Right lobe of liver (tissue), 4 donors: ENCODE data around the gene SPRR2E.

Experiments
- CTCF ChIP-seq, 4 donors: fragments of 200-600 bp in 3 of 4; fragments of 450-650 bp in 1 of 4; IDR thresholded peaks; one replicate each; pipeline versions ENCODE4 v1.5.1 to v1.8.0; 2016 to 2022; ENCODE audit warnings: antibody characterized with exemption in 4 of 4, mild to moderate bottlenecking in 2 of 4
- POLR2A ChIP-seq: fragments of 450-650 bp; IDR thresholded peaks from one replicate; pipeline ENCODE4 v1.6.1; 2017; ENCODE audit warnings: antibody characterized with exemption, mild to moderate bottlenecking
- donor health status: DM: no; HTN: no; CAD: no.
- donor health status: DM: no; HTN: no; CAD: no.
- donor health status: DM: no; HTN: yes; CAD: no.

- TF ChIP-seq CTCF (IDR thresholded peaks at IDR 0.05) (no peak), POLR2A (no peak)
These were observed 5.9 kb upstream of the SPRR2E start for GRCh38 chr1:153100245-153100644.
